G401 (cell line): ENCODE data around the gene FSTL4. TPM values are rescaled to one million over a fixed set of nuclear protein-coding genes. Genes with fewer than 3 reads are reported as not detected.

ENCODE experiments used
- DNase-seq: peaks from one replicate; pipeline ENCODE4 v3.0.0-alpha.2; 2015; ENCODE audit warnings: low spot score
- in situ Hi-C: cut with HindIII; loops from 2 replicates; pipeline ENCODE4 v1.10.0; 2016; ENCODE audit warnings: low sequenced_read_pairs, mixed read lengths
- total RNA-seq: library from RNA; depleted of rRNA; stranded (reverse); fragments of >200 nt; shearing (Covaris generic); gene quantifications from 2 replicates; pipeline ENCODE4 v1.2.3, GENCODE V29; 2014

Gene FSTL4
- total RNA-seq, 1 experiment from 2014 or later: not detected

GRCh38 chr5:133348406-133348805 lies 263.9 kb downstream of the FSTL4 start:
- in situ Hi-C loops: no loop called here

DNA sequence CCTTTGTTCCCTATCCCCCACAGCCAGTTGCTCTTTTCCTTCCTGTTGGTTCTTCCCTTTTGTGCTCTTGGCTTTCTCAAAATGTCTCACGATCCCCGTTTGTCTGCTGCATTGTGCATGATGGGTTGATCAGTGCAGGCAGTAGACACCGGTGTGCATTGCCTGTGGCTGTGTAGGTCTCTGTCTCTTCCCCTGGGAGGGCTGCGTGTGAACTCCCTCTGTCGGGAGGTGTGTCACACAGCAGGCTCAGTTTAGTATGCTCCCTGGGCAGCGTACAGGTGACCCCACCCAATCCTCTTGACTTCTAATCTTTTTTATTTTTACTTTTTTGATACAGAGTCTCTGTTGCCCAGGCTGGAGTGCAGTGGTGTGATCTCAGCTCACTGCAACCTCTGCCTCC lies 265.3 kb downstream of the FSTL4 start:
- in situ Hi-C loops: no loop called here
- no peak for DNase-seq

More at GRCh38 chr5:133348406-133348805, 263.9 kb downstream of the FSTL4 start:
- no peak for DNase-seq

DNA sequence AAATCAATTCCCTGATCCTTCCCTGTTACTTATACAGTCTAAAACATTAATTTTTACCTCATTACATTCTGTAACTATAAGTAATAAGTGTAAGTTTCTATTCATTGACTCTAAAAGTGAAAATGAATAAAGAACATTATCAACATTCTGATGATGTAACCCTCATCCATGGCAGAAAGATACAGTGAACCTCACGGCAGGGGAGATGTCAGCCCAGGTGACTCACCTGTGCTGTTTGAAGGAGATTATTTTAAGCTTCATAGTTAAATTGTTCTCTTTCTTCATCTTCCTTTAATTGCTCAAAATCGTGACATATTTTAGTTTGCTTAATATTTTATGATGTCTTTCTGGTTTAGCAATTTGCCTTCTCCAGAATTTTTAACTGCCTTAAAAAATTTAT lies 268.1 kb downstream of the FSTL4 start:
- no peak for DNase-seq
- in situ Hi-C loops: no loop called here

GRCh38 chr5:133343196-133343595 lies 269.1 kb downstream of the FSTL4 start:
- in situ Hi-C loops: no loop called here
- peak; percentile 40 for DNase-seq

DNA sequence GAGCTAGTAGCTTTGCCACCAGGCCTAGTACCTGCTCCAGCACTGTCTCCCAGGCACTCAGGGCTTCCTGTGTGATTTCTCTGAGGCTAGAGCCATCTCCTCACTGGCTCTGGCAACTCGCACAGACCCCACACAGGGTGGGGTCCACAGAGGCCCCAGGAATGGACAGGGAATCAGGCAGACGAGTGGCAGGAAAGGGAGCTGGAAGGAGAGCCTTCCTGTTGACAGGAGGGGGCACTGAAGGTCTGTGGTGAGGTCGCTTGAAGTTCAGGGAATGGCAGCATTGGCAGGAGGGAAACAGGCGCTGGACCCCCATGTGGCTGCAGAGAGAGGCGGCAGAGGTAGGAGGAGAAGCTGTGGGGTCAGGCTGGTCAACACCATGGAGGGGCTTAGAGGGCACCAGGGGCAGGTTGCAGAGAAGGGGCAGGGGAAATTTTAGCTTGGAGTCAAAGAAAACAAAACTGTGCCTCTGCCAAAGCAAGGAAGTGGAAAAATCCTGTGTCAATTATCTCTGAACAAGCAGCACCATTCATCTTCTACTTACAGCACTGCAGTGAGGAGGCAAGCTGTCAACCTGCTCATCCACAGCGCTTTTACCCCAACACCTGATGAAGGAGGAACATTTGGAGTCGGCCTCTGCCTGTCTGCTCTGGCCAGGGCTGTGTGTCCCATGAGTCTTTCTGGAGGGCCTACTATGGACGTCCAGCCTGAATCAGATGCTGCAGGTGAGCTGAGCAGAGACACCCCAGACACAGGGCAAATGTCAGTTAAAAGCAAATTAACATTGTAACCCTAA lies 270.2 kb downstream of the FSTL4 start:
- in situ Hi-C loops: no loop called here
- no peak for DNase-seq

GRCh38 chr5:133341296-133341695 lies 271.0 kb downstream of the FSTL4 start:
- DNase-seq: no peak
- in situ Hi-C loops: no loop called here

DNA sequence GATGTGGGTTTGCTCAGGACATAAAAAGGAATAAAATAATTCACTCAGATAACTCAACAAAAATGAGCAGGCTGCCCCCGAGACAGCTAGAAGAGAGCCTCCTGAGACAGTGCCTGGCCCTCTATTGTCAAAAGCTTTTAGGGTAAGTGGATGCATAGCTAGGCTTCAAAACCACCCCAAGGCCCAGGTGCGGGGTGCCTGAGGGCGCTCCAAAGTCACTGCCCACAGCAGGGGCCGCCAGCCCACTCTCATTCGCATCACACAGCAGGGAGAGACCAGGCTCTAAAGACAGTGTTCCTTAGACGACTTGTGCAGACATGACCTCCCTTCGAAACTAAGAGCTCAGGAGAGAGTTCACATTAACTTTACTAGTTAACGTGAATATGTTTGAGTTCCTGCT lies 271.5 kb downstream of the FSTL4 start:
- in situ Hi-C loops: no loop called here
- DNase-seq: no peak

- in situ Hi-C loops: no loop called here
- DNase-seq: no peak
Measured at GRCh38 chr5:133340002-133340755, 272.2 kb downstream of the FSTL4 start.

GRCh38 chr5:133338504-133339355 lies 273.6 kb downstream of the FSTL4 start:
- no peak for DNase-seq
- in situ Hi-C loops: no loop called here

GRCh38 chr5:133337795-133338445 lies 274.4 kb downstream of the FSTL4 start:
- DNase-seq: no peak
- in situ Hi-C loops: no loop called here

- in situ Hi-C loops: no loop called here
Measured at GRCh38 chr5:133336969-133337410, 275.4 kb downstream of the FSTL4 start.

GRCh38 chr5:133336121-133336968 lies 276.0 kb downstream of the FSTL4 start:
- in situ Hi-C loops: no loop called here
- DNase-seq: no peak

More at GRCh38 chr5:133336969-133337410, 275.4 kb downstream of the FSTL4 start:
- DNase-seq: no peak

GRCh38 chr5:133334796-133335639 lies 277.3 kb downstream of the FSTL4 start:
- no peak for DNase-seq
- in situ Hi-C loops: no loop called here

DNA sequence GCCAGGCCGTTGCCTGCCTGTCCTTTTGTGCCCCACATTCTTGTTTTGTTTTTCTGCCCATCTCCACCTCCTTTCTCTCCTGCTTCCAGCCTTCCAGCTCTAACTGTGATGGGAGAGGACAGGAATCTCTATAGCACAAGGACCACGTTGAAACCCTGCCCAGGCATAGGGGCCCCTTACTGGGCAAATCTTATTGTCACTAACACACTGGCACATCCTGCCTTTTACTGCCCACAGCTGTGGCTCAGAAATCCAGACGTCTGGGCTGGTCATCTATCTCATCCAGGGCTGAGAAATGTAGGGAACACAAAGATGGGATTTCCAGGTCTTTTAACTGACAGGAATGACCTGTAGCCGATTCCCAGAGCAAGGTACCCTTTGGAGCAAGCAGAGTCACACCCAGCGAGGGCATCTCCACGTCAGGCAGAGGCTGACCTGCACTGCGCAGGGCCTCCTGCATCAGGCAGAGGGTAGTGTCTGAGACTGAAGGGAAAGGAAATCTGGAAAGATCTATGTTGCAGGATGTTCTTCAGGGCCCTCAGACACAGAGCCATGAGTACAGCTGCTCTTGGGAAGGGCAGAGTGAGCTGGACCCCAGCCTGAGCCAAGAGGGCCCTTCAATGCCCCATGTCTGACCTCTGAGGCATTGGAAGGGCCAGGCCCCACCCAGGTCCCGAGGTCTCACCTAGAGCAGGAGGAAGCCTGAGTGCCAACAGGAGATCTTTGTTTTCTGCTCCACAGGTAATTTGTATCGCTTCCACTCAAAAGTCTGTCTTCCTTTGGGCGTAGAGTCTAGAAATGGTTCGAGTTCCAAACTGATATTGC lies 278.8 kb downstream of the FSTL4 start:
- DNase-seq: no peak
- in situ Hi-C loops: no loop called here

GRCh38 chr5:133332439-133333024 lies 279.8 kb downstream of the FSTL4 start:
- DNase-seq: no peak
- in situ Hi-C loops: no loop called here

DNA sequence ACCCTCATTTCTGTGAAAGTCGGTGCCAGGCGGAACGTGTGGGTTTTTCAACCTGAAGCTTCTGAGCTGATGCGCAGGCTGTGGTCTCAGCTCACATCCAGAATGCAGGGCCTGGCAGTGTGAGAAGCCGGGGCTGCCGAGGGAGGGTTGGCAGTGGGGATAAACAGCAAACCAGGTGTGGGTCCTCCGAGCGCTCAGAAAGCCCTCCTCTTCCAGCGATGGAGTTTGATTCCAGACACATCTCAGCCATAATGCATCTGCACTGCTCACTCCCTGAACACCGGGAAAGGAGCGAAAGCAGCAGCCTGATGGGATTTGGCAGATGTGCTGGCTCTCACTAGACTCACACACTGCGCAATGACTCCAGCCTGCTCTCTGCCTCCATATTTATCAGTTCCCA lies 280.4 kb downstream of the FSTL4 start:
- in situ Hi-C loops: no loop called here
- no peak for DNase-seq
